H9 (cell line): ENCODE results near the gene CTAGE6. TPM values are rescaled to one million over a fixed set of nuclear protein-coding genes. Genes with fewer than 3 reads are reported as not detected.

ENCODE experiments used
- DNase-seq: peaks from one replicate; pipeline ENCODE4 v3.0.0-alpha.2; 2017
- H2AFZ ChIP-seq: one replicate; pipeline ENCODE4 v1.6.1; 2013; ENCODE audit warnings: mild to moderate bottlenecking, low read length, control low read depth, moderate library complexity
- H2AK5ac ChIP-seq: 2 replicates; pipeline ENCODE4 v1.6.1; 2013; ENCODE audit warnings: low read length, control low read depth, mixed read lengths; ENCODE audit not compliant: insufficient read length
- H2BK120ac ChIP-seq: one replicate; pipeline ENCODE4 v1.6.1; 2013; ENCODE audit warnings: low read depth, mild to moderate bottlenecking, low read length, control low read depth, inconsistent platforms; ENCODE audit not compliant: poor library complexity, severe bottlenecking
- H2BK12ac ChIP-seq: 2 replicates; pipeline ENCODE4 v1.6.1; 2013; ENCODE audit warnings: low read length, control low read depth, mixed read lengths, low read depth; ENCODE audit not compliant: insufficient read length
- H2BK15ac ChIP-seq: 2 replicates; pipeline ENCODE4 v1.6.1; 2013; ENCODE audit warnings: low read depth, low read length, control low read depth
- H2BK20ac ChIP-seq: one replicate; pipeline ENCODE4 v1.6.1; 2013; ENCODE audit warnings: low read depth, mild to moderate bottlenecking, low read length, control low read depth, inconsistent platforms; ENCODE audit not compliant: poor library complexity, severe bottlenecking
- H2BK5ac ChIP-seq: 2 replicates; pipeline ENCODE4 v1.6.1; 2013; ENCODE audit warnings: low read length, control low read depth, mixed read lengths; ENCODE audit not compliant: insufficient read length
- H3K14ac ChIP-seq: 2 replicates; pipeline ENCODE4 v1.6.1; 2013; ENCODE audit warnings: low read length, control low read depth; ENCODE audit not compliant: insufficient read depth
- H3K18ac ChIP-seq: 2 replicates; pipeline ENCODE4 v1.6.1; 2013; ENCODE audit warnings: low read depth, mild to moderate bottlenecking, mixed read lengths, low read length, control low read depth; ENCODE audit not compliant: insufficient read length
- H3K23ac ChIP-seq: 2 replicates; pipeline ENCODE4 v1.6.1; 2013; ENCODE audit warnings: low read length, control low read depth, mixed read lengths, low read depth; ENCODE audit not compliant: insufficient read length
- H3K23me2 ChIP-seq: 2 replicates; pipeline ENCODE4 v1.6.1; 2013; ENCODE audit warnings: low read depth, mild to moderate bottlenecking, mixed read lengths, low read length, control low read depth; ENCODE audit not compliant: insufficient read length, poor library complexity, severe bottlenecking
- H3K27ac ChIP-seq: 2 replicates; pipeline ENCODE4 v1.5.1; 2013; ENCODE audit warnings: low read length, control low read depth, mixed read lengths, low read depth; ENCODE audit not compliant: insufficient read length
- H3K27me3 ChIP-seq: 2 replicates; pipeline ENCODE4 v1.6.1; 2013; ENCODE audit warnings: low read length, control low read depth, inconsistent platforms; ENCODE audit not compliant: insufficient read depth
- H3K4ac ChIP-seq: 2 replicates; pipeline ENCODE4 v1.6.1; 2013; ENCODE audit warnings: low read depth, mild to moderate bottlenecking, control low read depth, inconsistent platforms, low read length, moderate library complexity
- H3K4me1 ChIP-seq: 2 replicates; pipeline ENCODE4 v1.6.1; 2013; ENCODE audit warnings: low read length, control low read depth, inconsistent platforms; ENCODE audit not compliant: insufficient read depth
- H3K4me2 ChIP-seq: 2 replicates; pipeline ENCODE4 v1.6.1; 2013; ENCODE audit warnings: low read length, control low read depth, mixed read lengths; ENCODE audit not compliant: insufficient read length, insufficient read depth
- H3K56ac ChIP-seq: 2 replicates; pipeline ENCODE4 v1.6.1; 2013; ENCODE audit warnings: low read depth, mild to moderate bottlenecking, mixed read lengths, low read length, control low read depth; ENCODE audit not compliant: insufficient read length
- H3K79me1 ChIP-seq: 2 replicates; pipeline ENCODE4 v1.6.1; 2013; ENCODE audit warnings: low read depth, mild to moderate bottlenecking, moderate library complexity, low read length, control low read depth, inconsistent platforms; ENCODE audit not compliant: insufficient read depth, poor library complexity, severe bottlenecking
- H3K79me2 ChIP-seq: 2 replicates; pipeline ENCODE4 v1.6.1; 2013; ENCODE audit warnings: low read length, control low read depth, inconsistent platforms; ENCODE audit not compliant: insufficient read depth
- H3K9ac ChIP-seq: 2 replicates; pipeline ENCODE4 v1.6.1; 2013; ENCODE audit warnings: low read length, control low read depth, mixed read lengths; ENCODE audit not compliant: insufficient read length; ENCODE audit errors: extremely low read depth
- H3K9me3 ChIP-seq: one replicate; pipeline ENCODE4 v1.6.1; 2013; ENCODE audit warnings: low read depth, low read length, inconsistent platforms; ENCODE audit not compliant: control insufficient read depth
- H3T11ph ChIP-seq: one replicate; pipeline ENCODE4 v1.6.1; 2013; ENCODE audit warnings: mild to moderate bottlenecking, low read length, control low read depth, inconsistent platforms
- H4K20me1 ChIP-seq: one replicate; pipeline ENCODE4 v1.6.1; 2013; ENCODE audit not compliant: control insufficient read depth, insufficient read length, insufficient read depth
- H4K5ac ChIP-seq: 2 replicates; pipeline ENCODE4 v1.6.1; 2013; ENCODE audit warnings: low read depth, mild to moderate bottlenecking, mixed read lengths, low read length, control low read depth; ENCODE audit not compliant: insufficient read length
- H4K8ac ChIP-seq: replicated peaks from 2 replicates; pipeline ENCODE4 v1.6.1; 2013; ENCODE audit warnings: low read length, control low read depth, mixed read lengths, low read depth; ENCODE audit not compliant: insufficient read length
- H4K91ac ChIP-seq: 2 replicates; pipeline ENCODE4 v1.6.1; 2013; ENCODE audit warnings: low read depth, mild to moderate bottlenecking, moderate library complexity, mixed read lengths, low read length, control low read depth; ENCODE audit not compliant: insufficient read length
- H3K27ac Mint-ChIP-seq, 3 experiments: 2 replicates in 2 of 3; 3 replicates in 1 of 3; pipeline ENCODE4 v1.8.0; 2020 to 2021; ENCODE audit warnings: mixed read lengths in 3 of 3, mild to moderate bottlenecking in 1 of 3, moderate library complexity in 1 of 3
- H3K27me3 Mint-ChIP-seq: 2 replicates; pipeline ENCODE4 v1.8.0; 2021; ENCODE audit warnings: low read depth, mild to moderate bottlenecking, moderate library complexity, mixed read lengths
- H3K36me3 Mint-ChIP-seq, 3 experiments: 2 replicates in 2 of 3; 3 replicates in 1 of 3; pipeline ENCODE4 v1.8.0; 2020 to 2021; ENCODE audit warnings: low read depth in 3 of 3, mixed read lengths in 3 of 3; ENCODE audit not compliant: insufficient read depth in 1 of 3
- H3K4me1 Mint-ChIP-seq, 2 experiments: 2 replicates each; pipeline ENCODE4 v1.8.0; 2020; ENCODE audit warnings: mixed read lengths in 2 of 2
- H3K4me3 Mint-ChIP-seq, 2 experiments: 2 replicates in 1 of 2; 3 replicates in 1 of 2; pipeline ENCODE4 v1.8.0; 2020 to 2021; ENCODE audit warnings: mild to moderate bottlenecking in 2 of 2, mixed read lengths in 2 of 2, moderate library complexity in 1 of 2
- H3K9me3 Mint-ChIP-seq, 2 experiments: 2 replicates in 1 of 2; 3 replicates in 1 of 2; pipeline ENCODE4 v1.8.0; 2020; ENCODE audit warnings: mild to moderate bottlenecking in 2 of 2, mixed read lengths in 2 of 2, moderate library complexity in 1 of 2
- CTCF ChIP-seq: fragments of 200-600 bp; sonication (generic); conservative IDR thresholded peaks from 3 replicates; pipeline ENCODE4 v1.8.0; 2021; ENCODE audit warnings: antibody characterized with exemption, mild to moderate bottlenecking
- WGBS: extraction: QIAGEN DNeasy Blood & Tissue Kit; methylation state at CpG from one replicate; pipeline ENCODE4 v1.1.7; 2013; ENCODE audit warnings: missing lambda C conversion rate, low lambda C conversion rate, mixed read lengths; ENCODE audit not compliant: insufficient read length; ENCODE audit errors: extremely low coverage; 5-methylcytosine and 5-hydroxymethylcytosine counted together
- total RNA-seq: library from RNA; stranded (reverse); gene quantifications from 2 replicates; pipeline ENCODE4 v1.2.1, GENCODE V29; 2021

CTAGE6 gene
- total RNA-seq, 1 experiment from 2014 or later, result not detected

GRCh38 chr7:143733876-143734275 lies 23.6 kb downstream of the CTAGE6 start:
- Mint-ChIP-seq H3K27ac (no peak overlapping the region), H3K27me3 (no peaks in the 10 kb centered on the region), H3K4me1 (peaks cover 0 to 4% of the 10 kb centered on the region in 2 experiments; a peak in 1 of 4 replicates), H3K9me3 (no peaks in the 10 kb centered on the region), H3K36me3 (no peaks in the 10 kb centered on the region), H3K4me3 (no peak overlapping the region)
- no peak overlapping the region for H3K27ac ChIP-seq
- no peaks in the 10 kb centered on the region for H3K79me2 ChIP-seq
- H2AFZ ChIP-seq, result no peak overlapping the region
- H2BK20ac ChIP-seq, result no peak overlapping the region
- no peak for DNase-seq
- H3K56ac ChIP-seq, result no peak overlapping the region
- no peaks in the 10 kb centered on the region for H3K23me2 ChIP-seq
- WGBS, result no CpG with 5 or more reads among the region's 5 CpGs
- H2BK5ac ChIP-seq, result no peak overlapping the region
- no peak overlapping the region for H3K9ac ChIP-seq
- no peak overlapping the region for H4K91ac ChIP-seq
- no peak overlapping the region for H3K14ac ChIP-seq
- H2BK15ac ChIP-seq, result no peak overlapping the region
- no peak overlapping the region for H3T11ph ChIP-seq
- H2BK120ac ChIP-seq, result no peak overlapping the region
- H3K4me1 ChIP-seq, result no peaks in the 10 kb centered on the region
- H3K9me3 ChIP-seq, result no peaks in the 10 kb centered on the region
- H4K5ac ChIP-seq, result no peak overlapping the region
- no peaks in the 10 kb centered on the region for H3K27me3 ChIP-seq
- no peak overlapping the region for H3K23ac ChIP-seq
- H2AK5ac ChIP-seq, result no peak overlapping the region
- H3K18ac ChIP-seq, result no peak overlapping the region
- no peak overlapping the region for H3K4me2 ChIP-seq
- H3K79me1 ChIP-seq, result no peaks in the 10 kb centered on the region
- H3K4ac ChIP-seq, result no peak overlapping the region
- no peak overlapping the region for H4K8ac ChIP-seq
- H2BK12ac ChIP-seq, result no peak overlapping the region
- H4K20me1 ChIP-seq, result no peaks in the 10 kb centered on the region
- TF ChIP-seq CTCF, result no peak
